HepG2 (cell line): ENCODE measurements around the gene DBNDD1. TPM values are rescaled to one million over a fixed set of nuclear protein-coding genes. Genes with fewer than 3 reads are reported as not detected.
A peak's percentile ranks its signal among the peaks of the same experiment; 100 is the strongest.

ENCODE experiments used
- ATF2 ChIP-seq: sonication (generic); formaldehyde crosslinking; IDR thresholded peaks from 2 replicates; pipeline ENCODE4 v1.4.0; 2020; ENCODE audit warnings: missing genetic modification reagents
- BRCA1 ChIP-seq: sonication (generic); formaldehyde crosslinking; IDR thresholded peaks from 2 replicates; pipeline ENCODE4 v1.4.0; 2020; ENCODE audit warnings: missing genetic modification reagents
- GABPB1 ChIP-seq: IDR thresholded peaks from 2 replicates; pipeline ENCODE4 v1.6.1; 2016; ENCODE audit warnings: mild to moderate bottlenecking, missing genetic modification reagents, moderate library complexity, missing compliant biosample characterization
- HNRNPLL ChIP-seq: fragments of 200-400 bp; formaldehyde crosslinking; IDR thresholded peaks from 2 replicates; pipeline ENCODE4 v1.6.1; 2017; ENCODE audit warnings: mild to moderate bottlenecking, low read depth, low read length; ENCODE audit not compliant: poor library complexity, severe bottlenecking
- JARID2 ChIP-seq: sonication (generic); formaldehyde crosslinking; IDR thresholded peaks from 2 replicates; pipeline ENCODE4 v1.8.1; 2023; ENCODE audit warnings: missing genetic modification reagents, inconsistent platforms; ENCODE audit not compliant: insufficient replicate concordance
- KLF15 ChIP-seq: sonication (generic); formaldehyde crosslinking; IDR thresholded peaks from 2 replicates; pipeline ENCODE4 v1.8.1; 2023; ENCODE audit warnings: borderline replicate concordance, mild to moderate bottlenecking, inconsistent platforms, missing genetic modification reagents, mixed read lengths
- MAX ChIP-seq: IDR thresholded peaks from 2 replicates; pipeline ENCODE4 v1.6.1; 2012; ENCODE audit warnings: inconsistent platforms
- NFIB ChIP-seq: sonication (generic); formaldehyde crosslinking; IDR thresholded peaks from 2 replicates; pipeline ENCODE4 v1.9.0; 2021; ENCODE audit warnings: missing genetic modification reagents, mild to moderate bottlenecking, borderline replicate concordance
- RFX1 ChIP-seq: fragments of 450-650 bp; IDR thresholded peaks from 2 replicates; pipeline ENCODE4 v1.6.1; 2017
- SP5 ChIP-seq: IDR thresholded peaks from 2 replicates; pipeline ENCODE4 v1.6.1; 2016; ENCODE audit warnings: low read depth, borderline replicate concordance
- TFDP1 ChIP-seq: IDR thresholded peaks from 2 replicates; pipeline ENCODE4 v1.6.1; 2016; ENCODE audit warnings: missing compliant biosample characterization, missing genetic modification reagents, borderline replicate concordance
- TOPORS ChIP-seq: sonication (generic); formaldehyde crosslinking; IDR thresholded peaks from 2 replicates; pipeline ENCODE4 v1.8.0; 2023; ENCODE audit warnings: mild to moderate bottlenecking, missing genetic modification reagents
- ZBTB40 ChIP-seq, 2 experiments: fragments of 450-650 bp in 1 of 2; sonication (generic) in 1 of 2; formaldehyde crosslinking in 1 of 2; IDR thresholded peaks; 2 replicates each; pipeline versions ENCODE4 v1.6.1 to v1.8.0; 2016 to 2022; ENCODE audit warnings: antibody characterized with exemption in 1 of 2, mild to moderate bottlenecking in 1 of 2, missing genetic modification reagents in 1 of 2
- ZFP41 ChIP-seq: sonication (generic); formaldehyde crosslinking; IDR thresholded peaks from 2 replicates; pipeline ENCODE4 v1.4.0; 2020; ENCODE audit warnings: mild to moderate bottlenecking, missing genetic modification reagents, borderline replicate concordance
- ZNF17 ChIP-seq: sonication (generic); formaldehyde crosslinking; IDR thresholded peaks from 2 replicates; pipeline ENCODE4 v1.5.0; 2020; ENCODE audit warnings: mild to moderate bottlenecking, missing genetic modification reagents
- ZNF672 ChIP-seq: sonication (generic); formaldehyde crosslinking; IDR thresholded peaks from 2 replicates; pipeline ENCODE4 v1.8.1; 2022; ENCODE audit warnings: missing genetic modification reagents
- ZNF772 ChIP-seq: sonication (generic); formaldehyde crosslinking; IDR thresholded peaks from 2 replicates; pipeline ENCODE4 v1.5.0; 2020; ENCODE audit warnings: mild to moderate bottlenecking, missing genetic modification reagents
- polyA plus RNA-seq, 8 experiments: library from polyadenylated mRNA; depleted of rRNA in 3 of 8; stranded (reverse) in 7 of 8; unstranded in 1 of 8; fragments of >200 nt; fragmentation: Illumina TruSeq in 4 of 8; extraction: Trizol in 4 of 8; gene quantifications; 2 replicates each; pipeline versions ENCODE4 v1.2.1 to v1.2.3, GENCODE V29; 2011 to 2016; ENCODE audit warnings: low read depth in 4 of 8, missing spikeins in 1 of 8, mixed read lengths in 1 of 8; ENCODE audit not compliant: insufficient read depth in 1 of 8
- total RNA-seq, 5 experiments: library from RNA; depleted of rRNA; stranded (reverse); fragments of >200 nt; fragmentation: Illumina TruSeq; extraction: Trizol; gene quantifications; 2 replicates each; pipeline ENCODE4 v1.2.3, GENCODE V29; 2016; ENCODE audit warnings: low read depth in 1 of 5

DBNDD1 gene
- total and polyA plus RNA-seq, 2 of the 13 experiments (the other 11 are each of a cell fraction or from before 2014, with no cell fraction given): 17.0 to 40.4 TPM

GRCh38 chr16:90022209-90023077 lies 3.2 kb upstream of the DBNDD1 start (continued):
- TF ChIP-seq ZBTB40 (IDR thresholded peaks at IDR 0.05) (no peak), ZBTB40 (CRISPR knock-in tag; IDR thresholded peaks at IDR 0.05) (peak; percentile 55), MAX (peak; percentile 79), TFDP1 (peak; percentile 95), ZNF672 (CRISPR knock-in tag) (no peak), BRCA1 (CRISPR knock-in tag) (no peak), GABPB1 (CRISPR knock-in tag) (peak; percentile 95), RFX1 (peak; percentile 89), ZFP41 (CRISPR knock-in tag) (peak; percentile 58; the same call in 1 of the 2 replicates), TOPORS (CRISPR knock-in tag) (0 out of 2 replicates have a peak, but pooled peaks have one; percentile 15), JARID2 (CRISPR knock-in tag) (no peak), ZNF772 (peak; percentile 79), KLF15 (CRISPR knock-in tag) (no peak), HNRNPLL (peak; percentile 75), ATF2 (CRISPR knock-in tag) (peak; percentile 83), ZNF17 (CRISPR knock-in tag) (0 out of 2 replicates have a peak, but pooled peaks have one; percentile 15), NFIB (CRISPR knock-in tag) (no peak), SP5 (CRISPR knock-in tag) (peak; percentile 38; the same call in 1 of the 2 replicates)
